ENCODE measurements around the gene CHPF2.

DNA sequence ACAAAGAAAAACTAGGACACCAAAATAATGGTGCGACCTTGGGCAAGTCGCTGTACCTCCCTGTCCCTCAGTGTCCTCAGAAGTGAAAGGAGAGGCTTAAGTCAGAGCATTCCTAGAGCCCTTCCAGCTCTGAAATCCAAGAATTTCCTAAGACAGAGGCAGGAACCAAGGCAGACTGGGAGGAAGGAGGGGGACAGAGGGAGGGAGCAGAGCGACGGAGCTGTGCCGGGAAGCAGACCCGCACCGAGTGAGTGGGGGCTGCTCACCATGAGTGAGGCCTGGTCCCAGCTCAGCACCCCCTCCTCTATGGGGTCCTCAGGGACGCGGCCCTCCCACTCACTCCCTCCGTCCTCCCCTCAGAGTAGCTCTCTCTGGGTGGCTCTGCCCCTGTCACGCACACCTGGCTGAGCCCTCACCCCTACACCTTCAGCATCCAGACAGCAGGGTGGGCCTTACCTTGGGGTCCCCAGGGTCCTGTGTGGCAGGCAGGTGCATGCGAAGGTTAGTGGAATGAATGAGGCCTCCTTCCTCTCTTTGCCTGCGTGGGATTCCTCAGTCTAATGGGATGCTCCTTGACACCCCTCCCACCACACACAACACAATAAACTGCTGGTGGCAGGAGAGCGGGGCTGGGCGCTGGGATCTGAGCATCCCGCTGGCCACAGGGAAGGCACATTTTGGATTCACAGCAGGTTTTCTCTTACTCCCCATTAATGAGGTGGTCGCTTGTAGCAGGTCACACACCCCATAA is 20.9 kb downstream of the CHPF2 start:
- TF ChIP-seq, protein P1, sequence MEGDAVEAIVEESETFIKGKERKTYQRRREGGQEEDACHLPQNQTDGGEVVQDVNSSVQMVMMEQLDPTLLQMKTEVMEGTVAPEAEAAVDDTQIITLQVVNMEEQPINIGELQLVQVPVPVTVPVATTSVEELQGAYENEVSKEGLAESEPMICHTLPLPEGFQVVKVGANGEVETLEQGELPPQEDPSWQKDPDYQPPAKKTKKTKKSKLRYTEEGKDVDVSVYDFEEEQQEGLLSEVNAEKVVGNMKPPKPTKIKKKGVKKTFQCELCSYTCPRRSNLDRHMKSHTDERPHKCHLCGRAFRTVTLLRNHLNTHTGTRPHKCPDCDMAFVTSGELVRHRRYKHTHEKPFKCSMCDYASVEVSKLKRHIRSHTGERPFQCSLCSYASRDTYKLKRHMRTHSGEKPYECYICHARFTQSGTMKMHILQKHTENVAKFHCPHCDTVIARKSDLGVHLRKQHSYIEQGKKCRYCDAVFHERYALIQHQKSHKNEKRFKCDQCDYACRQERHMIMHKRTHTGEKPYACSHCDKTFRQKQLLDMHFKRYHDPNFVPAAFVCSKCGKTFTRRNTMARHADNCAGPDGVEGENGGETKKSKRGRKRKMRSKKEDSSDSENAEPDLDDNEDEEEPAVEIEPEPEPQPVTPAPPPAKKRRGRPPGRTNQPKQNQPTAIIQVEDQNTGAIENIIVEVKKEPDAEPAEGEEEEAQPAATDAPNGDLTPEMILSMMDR (IDR thresholded peaks at IDR 0.05) = no peak
- TF ChIP-seq POLR2A (IDR thresholded peaks at IDR 0.05) (no peak), POLR2AphosphoS5 (IDR thresholded peaks at IDR 0.05) (no peak)
